HG03095 (cell line): ENCODE results near the gene STMN3.
"Not testable (repeated sequence)": the region's sequence is repeated elsewhere in the genome, so short reads cannot be mapped to it uniquely, and the experiment has no call there.

ENCODE experiments used
- ATAC-seq: cut with Tn5 transposase; IDR thresholded peaks from one replicate; pipeline ENCODE4 v1.9.1; 2021; ENCODE audit warnings: moderate library complexity; ENCODE audit not compliant: unreplicated experiment

The STMN3 gene

GRCh38 chr20:63657937-63658748 is 4.9 kb upstream of the STMN3 start, which contains the start of gene RTEL1:
Gene RTEL1, plus strand, starts transcription at chr20:63658312. Its CDS starts 1,091 bp downstream, at chr20:63659403.
- peak; percentile 76 for ATAC-seq

GRCh38 chr20:63657260-63657936 is 4.2 kb upstream of the STMN3 start:
- ATAC-seq = no peak

GRCh38 chr20:63656451-63656850 is 3.2 kb upstream of the STMN3 start:
- no peak for ATAC-seq

DNA sequence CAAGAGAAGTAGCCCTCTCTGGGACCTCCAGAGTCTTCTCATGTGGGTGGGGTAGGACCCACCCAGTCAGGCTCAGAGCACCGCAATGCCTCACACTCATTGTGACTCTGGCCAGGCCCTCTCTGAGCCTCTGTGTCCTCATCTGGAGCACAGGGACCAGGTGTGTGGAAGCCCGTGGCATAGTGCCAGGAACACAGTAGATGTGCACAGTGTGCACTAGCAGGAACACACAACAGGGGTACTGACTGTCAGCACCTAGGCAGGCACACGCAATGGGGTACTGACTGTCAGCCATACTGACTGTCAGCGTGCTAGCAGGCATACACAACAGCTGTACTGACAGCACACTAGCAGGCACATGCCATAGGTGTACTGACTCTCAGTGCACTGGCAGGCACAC is 2.0 kb upstream of the STMN3 start:
- no peak for ATAC-seq

DNA sequence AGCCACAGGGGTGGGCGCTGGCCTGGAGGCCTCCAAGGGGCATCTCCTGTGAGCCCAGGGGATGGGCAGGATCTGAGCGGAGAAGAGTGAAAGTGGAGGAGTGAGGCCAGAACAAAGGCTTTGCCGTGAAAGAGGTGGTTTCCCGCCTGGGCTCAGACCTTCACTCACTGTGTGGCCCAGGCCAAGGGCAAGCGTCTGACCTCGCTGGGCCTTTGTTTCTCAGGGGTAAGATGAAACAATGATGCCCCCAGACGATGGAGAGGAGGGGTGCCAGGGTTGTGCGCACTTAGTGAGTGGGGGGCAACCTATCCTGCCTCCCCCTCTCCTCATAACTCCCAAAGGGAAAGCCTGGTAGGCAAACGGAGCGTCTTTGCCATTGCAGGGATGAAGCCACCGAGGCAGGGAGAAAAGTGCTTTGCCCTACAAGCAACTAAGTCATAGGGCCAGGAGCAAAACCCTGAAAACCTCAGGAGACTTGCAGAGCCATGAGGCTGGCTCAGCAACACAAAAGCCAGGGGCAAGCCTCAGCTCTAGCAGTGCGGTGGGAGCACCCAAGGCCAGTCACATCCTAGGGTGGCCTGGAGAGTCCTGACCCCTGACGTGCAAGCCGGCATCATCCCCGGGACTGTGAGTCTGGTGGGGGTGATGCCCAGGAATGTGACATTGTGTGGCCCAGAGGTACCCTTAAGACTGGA is 897 bp upstream of the STMN3 start:
- no peak for ATAC-seq

GRCh38 chr20:63652192-63652980 is 838 bp downstream of the STMN3 start:
- ATAC-seq = no peak

DNA sequence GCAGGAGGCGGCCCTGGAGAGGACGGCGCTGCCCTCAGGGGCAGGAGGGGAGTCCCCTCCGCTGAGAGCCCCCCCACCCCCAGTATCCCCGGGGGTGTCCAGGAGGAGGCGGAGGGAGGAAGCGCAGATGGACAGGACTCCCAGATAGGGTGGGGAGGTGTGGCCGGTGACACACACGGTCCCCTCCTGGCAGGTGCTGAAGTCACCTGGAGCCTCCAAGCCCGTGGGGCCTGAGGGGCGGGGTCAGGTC is 1.4 kb downstream of the STMN3 start:
- no peak for ATAC-seq

DNA sequence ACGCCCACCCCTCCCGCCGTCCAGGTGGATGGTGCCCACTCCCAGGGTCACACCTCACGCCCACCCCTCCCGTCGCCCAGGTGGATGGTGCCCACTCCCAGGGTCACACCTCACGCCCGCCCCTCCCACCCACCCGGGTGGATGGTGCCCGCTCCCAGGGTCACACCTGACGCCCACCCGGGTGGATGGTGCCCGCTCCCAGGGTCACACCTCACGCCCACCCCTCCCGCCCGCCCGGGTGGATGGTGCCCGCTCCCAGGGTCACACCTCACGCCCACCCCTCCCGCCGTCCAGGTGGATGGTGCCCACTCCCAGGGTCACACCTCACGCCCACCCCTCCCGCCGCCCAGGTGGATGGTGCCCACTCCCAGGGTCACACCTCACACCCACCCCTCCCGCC is 2.7 kb downstream of the STMN3 start:
- not testable (repeated sequence) for ATAC-seq

GRCh38 chr20:63648895-63649589 is 4.2 kb downstream of the STMN3 start:
- ATAC-seq = no peak

DNA sequence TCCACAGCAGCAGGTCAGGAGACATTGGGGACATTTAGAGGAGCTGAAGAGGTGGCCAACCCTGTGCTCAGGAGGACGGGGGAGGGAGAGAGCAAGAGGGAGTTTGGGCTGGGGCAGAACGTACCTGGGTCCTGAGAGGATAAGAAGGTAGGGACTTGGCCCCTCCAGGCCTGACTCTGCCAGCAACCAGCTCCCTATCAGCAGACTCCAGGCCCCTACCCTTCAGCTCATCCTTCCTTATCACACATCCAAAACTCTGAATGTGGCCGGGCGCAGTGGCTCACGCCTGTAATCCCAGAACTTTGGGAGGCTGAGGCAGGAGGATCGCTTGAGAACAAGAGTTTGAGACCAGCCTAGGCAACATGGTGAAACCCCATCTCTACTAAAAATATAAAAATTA is 5.0 kb downstream of the STMN3 start:
- no peak for ATAC-seq

DNA sequence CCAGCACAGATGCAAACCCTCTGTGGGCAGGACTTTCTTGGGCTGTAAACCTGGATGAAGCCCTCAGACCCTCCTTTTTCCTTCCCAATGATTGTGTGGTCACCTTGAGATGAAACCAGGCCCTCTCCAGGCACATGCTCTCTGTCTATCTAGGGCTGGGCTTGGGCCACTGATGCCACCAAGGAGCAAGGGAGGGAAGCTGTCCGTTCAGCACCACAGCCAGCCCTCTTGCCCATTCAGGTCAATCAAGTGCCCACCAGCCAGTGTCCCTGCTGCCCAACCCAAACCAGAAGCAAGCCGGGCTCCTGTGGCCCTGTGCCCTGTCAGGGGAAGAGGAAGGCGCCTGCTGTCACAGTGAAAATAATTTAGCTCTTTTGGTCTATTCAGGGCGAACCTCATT is 8.0 kb downstream of the STMN3 start:
- ATAC-seq = no peak

DNA sequence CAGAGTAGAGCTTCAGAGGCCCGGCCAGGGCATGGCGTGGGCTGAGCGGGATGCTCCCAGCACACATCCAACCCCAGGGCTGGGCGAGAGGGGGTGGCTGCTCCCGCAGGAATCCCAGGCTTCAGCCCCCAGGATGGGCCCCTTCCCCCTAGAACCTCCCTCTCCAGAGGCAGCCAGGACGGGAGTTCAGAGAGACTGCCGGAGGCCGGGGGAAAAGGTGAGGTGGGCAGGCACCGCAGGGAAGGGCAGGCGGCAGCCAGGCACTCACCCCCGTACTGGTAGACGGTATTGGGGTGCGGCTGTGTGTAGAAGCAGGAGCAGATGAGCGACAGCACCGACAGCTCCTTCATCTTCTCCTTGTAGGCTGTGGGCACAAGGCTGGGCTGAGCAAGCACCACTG is 9.3 kb downstream of the STMN3 start:
- no peak for ATAC-seq

- no peak for ATAC-seq
Measured at GRCh38 chr20:63643499-63643898, 9.7 kb downstream of the STMN3 start.

- no peak for ATAC-seq
Measured at GRCh38 chr20:63642527-63643247, 10.5 kb downstream of the STMN3 start.

GRCh38 chr20:63641792-63642523 is 11.3 kb downstream of the STMN3 start:
- peak; percentile 56 for ATAC-seq

DNA sequence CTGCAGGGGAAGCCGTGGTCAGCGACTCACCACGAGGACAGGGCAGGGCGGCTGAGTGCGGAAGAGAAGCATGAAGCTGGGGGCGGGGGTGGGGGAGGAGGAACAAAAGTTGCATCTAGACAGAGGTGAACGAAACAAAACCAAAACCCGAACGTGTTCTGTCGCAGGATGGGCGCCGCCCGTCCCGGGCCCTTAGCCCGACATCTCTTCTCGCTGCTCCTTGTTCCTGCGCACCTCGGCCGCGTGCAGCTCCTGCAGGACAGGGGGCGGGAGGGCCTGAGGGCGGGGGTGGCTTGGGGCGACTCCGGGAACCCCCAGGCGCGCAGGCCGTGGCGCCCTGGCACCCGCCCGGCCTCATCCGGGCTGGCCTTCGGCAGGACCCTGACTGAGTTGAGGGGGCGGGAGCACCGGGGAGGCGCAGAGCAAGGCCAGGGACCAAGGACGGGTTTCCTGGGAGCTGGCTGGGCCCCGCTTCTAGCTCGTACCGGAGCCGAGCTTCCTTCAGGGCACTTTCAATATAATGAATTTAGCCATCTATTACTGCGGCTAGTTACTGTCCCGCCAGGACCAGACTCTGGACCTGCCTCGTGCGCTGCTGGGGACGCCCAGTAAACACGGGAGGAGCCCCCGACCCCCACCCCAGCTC is 12.0 kb downstream of the STMN3 start:
- peak; percentile 11 for ATAC-seq

- not testable (repeated sequence) for ATAC-seq
Measured at GRCh38 chr20:63640686-63641085, 12.5 kb downstream of the STMN3 start.

- ATAC-seq = no peak
Measured at GRCh38 chr20:63640086-63640485, 13.1 kb downstream of the STMN3 start.
